Upper lobe of left lung (tissue), 6 donors: ENCODE results near the gene AVP. TPM values are rescaled to one million over a fixed set of nuclear protein-coding genes. Genes with fewer than 3 reads are reported as not detected.
A peak's percentile ranks its signal among the peaks of the same experiment; 100 is the strongest.

Experiments used
- ATAC-seq, 2 donors: fragments of 200-7000 bp; cut with Tn5 transposase; one replicate each; pipeline ENCODE4 v1.9.1; 2022; ENCODE audit warnings: mild to moderate bottlenecking in 2 of 2, moderate library complexity in 2 of 2; ENCODE audit not compliant: low FRiP score in 2 of 2
- DNase-seq, 2 donors: peaks; one replicate each; pipeline ENCODE4 v3.0.0-alpha.2; 2019 to 2020
- H3K27ac ChIP-seq, 4 donors: fragments of 200-600 bp; sonication (generic); one replicate each; pipeline ENCODE4 v1.5.1; 2016 to 2019
- H3K27me3 ChIP-seq, 4 donors: fragments of 200-600 bp; sonication (generic); one replicate each; pipeline ENCODE4 v1.5.1; 2017 to 2019
- H3K36me3 ChIP-seq, 4 donors: fragments of 200-600 bp; sonication (generic); one replicate each; pipeline ENCODE4 v1.5.1; 2016 to 2019
- H3K4me1 ChIP-seq, 4 donors: fragments of 200-600 bp; sonication (generic); one replicate each; pipeline ENCODE4 v1.5.1; 2018 to 2019
- H3K4me3 ChIP-seq, 4 donors: fragments of 200-600 bp; sonication (generic); one replicate each; pipeline ENCODE4 v1.5.1; 2017 to 2019; ENCODE audit warnings: mild to moderate bottlenecking in 2 of 4, moderate library complexity in 1 of 4
- H3K9me3 ChIP-seq, 4 donors: fragments of 200-600 bp; sonication (generic); one replicate each; pipeline ENCODE4 v1.5.1; 2018 to 2019
- CTCF ChIP-seq, 6 experiments: fragments of 450-650 bp in 4 of 6; fragments of 200-600 bp in 2 of 6; sonication (generic) in 2 of 6; IDR thresholded peaks; one replicate each; pipeline ENCODE4 v1.5.1; 2016 to 2019; ENCODE audit warnings: antibody characterized with exemption in 6 of 6
- EP300 ChIP-seq, 4 donors: sonication (generic); formaldehyde crosslinking; IDR thresholded peaks; one replicate each; pipeline ENCODE4 v1.5.1; 2017; ENCODE audit warnings: antibody characterized with exemption in 4 of 4, control low read depth in 2 of 4
- POLR2A ChIP-seq, 4 donors: fragments of 450-650 bp; IDR thresholded peaks; one replicate each; pipeline ENCODE4 v1.5.1; 2016 to 2017; ENCODE audit warnings: antibody characterized with exemption in 4 of 4, mild to moderate bottlenecking in 2 of 4
- POLR2AphosphoS5 ChIP-seq, 2 donors: sonication (generic); formaldehyde crosslinking; IDR thresholded peaks; one replicate each; pipeline ENCODE4 v1.5.1; 2017; ENCODE audit warnings: antibody characterized with exemption in 2 of 2
- WGBS, 2 donors: methylation state at CpG; one replicate each; pipeline ENCODE4 v1.1.5; 2017 to 2018; 5-methylcytosine and 5-hydroxymethylcytosine counted together
- total RNA-seq, 6 donors: library from RNA; depleted of rRNA in 4 of 6; stranded (reverse); fragments of >200 nt in 4 of 6; gene quantifications; one replicate each; pipeline versions ENCODE4 v1.1.0 to v1.2.1, GENCODE V29; 2016 to 2021
- donor health status: DM: no; HTN: no; CAD: no; lungs with moderate emphysema.
- donor health status: DM: no; HTN: yes; CAD: no; lungs with severe emphysema.

AVP gene
- total RNA-seq, 6 donors from 2014 or later, result not detected

DNA sequence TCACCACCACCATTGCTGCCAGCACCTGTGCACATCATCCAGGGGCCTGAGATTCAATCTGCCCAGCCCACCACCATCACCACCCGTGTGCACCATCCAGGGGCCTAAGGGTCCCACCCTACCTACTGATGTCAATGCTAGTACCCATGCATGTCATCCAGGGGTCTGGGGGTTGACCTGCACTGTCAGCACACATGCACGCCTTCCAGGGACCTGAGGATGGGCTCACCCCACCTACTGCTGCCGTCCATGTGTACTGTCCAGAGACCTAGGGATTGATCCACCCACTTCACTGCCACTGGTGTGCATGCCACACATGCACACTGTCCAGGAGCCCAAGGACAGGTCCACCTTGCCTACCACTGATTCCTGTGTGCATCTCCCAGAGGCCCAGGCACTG, 25.0 kb downstream of the AVP start:
- H3K27ac ChIP-seq, result no peak overlapping the region
- TF ChIP-seq POLR2A (IDR thresholded peaks at IDR 0.05), result no peak
- TF ChIP-seq CTCF (IDR thresholded peaks at IDR 0.05), result no peak
- no peak for DNase-seq
- no peak overlapping the region for H3K4me3 ChIP-seq
- peak in 1 of 2 donors; percentile 61 for ATAC-seq
- no peaks in the 10 kb centered on the region for H3K36me3 ChIP-seq
- H3K27me3 ChIP-seq, result no peaks in the 10 kb centered on the region
- no peaks in the 10 kb centered on the region for H3K9me3 ChIP-seq
- H3K4me1 ChIP-seq, result no peaks in the 10 kb centered on the region
- 86 to 90% methylated on average over 3 of the region's 3 CpGs for WGBS, 2 donors

- ATAC-seq (no peak), DNase-seq (no peak)
- 76 to 81% methylated on average over 7 of the region's 7 CpGs for WGBS, 2 donors
- peaks cover 9 to 13% (median 12%) of the 10 kb centered on the region in 4 donors for H3K4me1 ChIP-seq
- H3K4me3 ChIP-seq, result no peak overlapping the region
- TF ChIP-seq POLR2A (IDR thresholded peaks at IDR 0.05) (no peak), POLR2AphosphoS5 (IDR thresholded peaks at IDR 0.05) (no peak), EP300 (IDR thresholded peaks at IDR 0.05) (no peak)
- H3K27me3 ChIP-seq, result no peaks in the 10 kb centered on the region
- peaks cover 0 to 26% (median 18%) of the 10 kb centered on the region in 4 donors for H3K36me3 ChIP-seq
- H3K9me3 ChIP-seq, result no peaks in the 10 kb centered on the region
- H3K27ac ChIP-seq, result no peak overlapping the region
Observed at GRCh38 chr20:3051385-3052019, 33.0 kb downstream of the AVP start.

DNA sequence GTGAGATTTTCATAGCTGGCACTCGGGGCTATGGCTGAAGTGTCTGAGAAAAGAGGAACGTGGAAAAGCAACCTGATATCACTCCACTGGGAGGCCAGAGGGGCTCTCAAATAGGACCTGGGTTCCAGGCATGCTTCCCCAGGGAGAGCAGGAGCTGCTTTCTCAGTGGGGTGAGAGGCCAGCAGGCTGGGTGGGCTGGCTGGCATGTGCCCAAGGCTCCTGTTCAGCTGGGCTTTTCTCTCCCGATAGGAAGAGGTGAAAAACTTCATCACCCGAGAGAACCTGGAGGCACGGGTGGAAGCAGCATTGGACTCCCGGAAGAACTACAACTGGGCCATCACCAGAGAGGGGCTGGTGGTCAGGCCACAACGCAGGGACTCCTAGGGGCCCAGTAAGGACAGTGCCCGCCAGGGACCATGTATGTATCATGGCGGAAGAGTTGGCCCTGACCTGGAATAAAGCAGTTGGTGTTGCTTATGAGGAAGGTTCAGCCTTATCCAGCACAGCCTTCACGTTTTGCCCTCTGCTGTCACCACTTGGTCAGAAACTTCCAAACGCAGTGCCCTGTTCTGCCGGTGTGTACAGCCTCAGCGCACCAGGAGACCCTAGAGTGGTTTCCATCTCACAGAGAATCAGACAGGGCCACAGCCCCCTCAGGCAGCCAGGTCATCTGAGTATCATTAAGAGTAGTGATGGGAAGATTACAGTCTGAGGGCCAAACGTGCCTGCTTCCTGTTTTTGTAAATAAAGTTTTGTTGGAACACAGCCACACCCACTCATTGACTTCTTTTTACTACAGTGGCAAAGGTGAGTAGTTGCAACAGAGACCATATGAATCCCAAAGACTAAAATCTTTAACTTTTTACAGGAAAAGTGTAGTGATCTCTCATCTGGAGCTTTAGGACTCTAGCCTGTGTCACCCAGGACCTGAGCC, 36.8 kb downstream of the AVP start:
- peak overlapping the region in 1 of 4 donors; percentile 98 for H3K4me3 ChIP-seq
- peaks cover 16 to 23% (median 18%) of the 10 kb centered on the region in 4 donors for H3K4me1 ChIP-seq
- TF ChIP-seq POLR2A (IDR thresholded peaks at IDR 0.05) (no peak), POLR2AphosphoS5 (IDR thresholded peaks at IDR 0.05) (no peak), EP300 (IDR thresholded peaks at IDR 0.05) (no peak), CTCF (IDR thresholded peaks at IDR 0.05) (no peak)
- ATAC-seq (no peak), DNase-seq (no peak)
- WGBS, 2 donors, result 85 to 87% methylated on average over 14 of the region's 14 CpGs
- peaks cover 0 to 26% (median 18%) of the 10 kb centered on the region in 4 donors for H3K36me3 ChIP-seq
- no peaks in the 10 kb centered on the region for H3K27me3 ChIP-seq
- H3K9me3 ChIP-seq, result no peaks in the 10 kb centered on the region
- H3K27ac ChIP-seq, result no peak overlapping the region

DNA sequence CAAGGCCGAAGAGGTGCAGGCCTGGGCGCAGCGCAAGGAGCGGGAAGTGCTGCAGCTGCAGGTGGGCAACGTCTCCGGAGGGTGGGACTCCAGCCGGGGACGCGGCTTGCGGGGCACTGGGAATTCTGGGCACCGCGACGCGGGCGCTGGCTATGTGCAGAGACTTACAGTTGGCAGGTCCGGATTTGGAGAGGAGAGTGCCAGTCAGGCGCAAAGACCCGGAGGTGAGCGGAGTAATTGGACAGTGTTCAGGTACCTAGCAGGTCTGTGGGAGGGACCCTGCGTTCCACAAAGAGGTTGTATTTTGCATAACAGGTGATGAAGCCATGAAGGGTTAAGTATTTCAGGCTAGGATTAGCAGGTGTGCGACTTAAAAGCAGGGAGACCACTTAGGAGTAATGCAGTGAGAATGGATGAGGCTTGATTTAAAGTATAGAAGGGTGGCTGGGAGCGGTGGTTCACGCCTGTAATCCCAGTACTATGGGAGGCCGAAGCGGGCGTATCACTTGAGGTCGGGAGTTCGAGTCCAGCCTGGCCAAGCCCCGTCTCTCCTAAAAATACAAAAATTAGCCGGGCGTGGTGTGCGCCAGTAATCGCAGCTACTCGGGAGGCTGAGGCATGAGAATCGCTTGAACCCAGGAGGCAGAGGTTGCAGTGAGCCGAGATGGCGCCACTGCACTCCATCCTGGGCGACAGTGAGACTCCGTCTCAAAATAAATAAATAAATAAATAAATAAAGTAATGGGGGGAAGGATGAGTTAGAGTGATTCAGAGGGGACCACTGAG, 37.7 kb downstream of the AVP start:
- no peaks in the 10 kb centered on the region for H3K27me3 ChIP-seq
- WGBS, 2 donors, result 45 to 59% methylated on average over 30 to 39 of the region's 39 CpGs
- peaks cover 0 to 26% (median 18%) of the 10 kb centered on the region in 4 donors for H3K36me3 ChIP-seq
- H3K4me1 ChIP-seq, result peaks cover 16 to 32% (median 23%) of the 10 kb centered on the region in 4 donors
- TF ChIP-seq CTCF (IDR thresholded peaks at IDR 0.05) (no peak), POLR2A (IDR thresholded peaks at IDR 0.05) (no peak), POLR2AphosphoS5 (IDR thresholded peaks at IDR 0.05) (no peak), EP300 (IDR thresholded peaks at IDR 0.05) (no peak)
- ATAC-seq (no peak), DNase-seq (peak in 1 of 2 donors; percentile 56)
- peak overlapping the region; percentile 82 to 95 (median 89) for H3K27ac ChIP-seq
- H3K4me3 ChIP-seq, result peak overlapping the region; percentile 50 to 99 (median 88)
- H3K9me3 ChIP-seq, result no peaks in the 10 kb centered on the region
